Parathyroid adenoma (tissue), 2 donors: ENCODE results near the gene IKZF2.
A peak's percentile ranks its signal among the peaks of the same experiment; 100 is the strongest.

Experiments
- H2AFZ ChIP-seq: fragments of 300-600 bp; sonication (generic); one replicate; pipeline ENCODE4 v1.7.0; 2017; ENCODE audit warnings: antibody characterized with exemption, mild to moderate bottlenecking
- H3K27ac ChIP-seq: fragments of 300-600 bp; sonication (generic); one replicate; pipeline ENCODE4 v1.7.0; 2017
- H3K27me3 ChIP-seq: fragments of 300-600 bp; sonication (generic); one replicate; pipeline ENCODE4 v1.7.0; 2017; ENCODE audit warnings: low read length; ENCODE audit not compliant: control insufficient read depth, insufficient read depth
- H3K36me3 ChIP-seq: fragments of 300-600 bp; sonication (generic); one replicate; pipeline ENCODE4 v1.7.0; 2017; ENCODE audit warnings: low read length; ENCODE audit not compliant: control insufficient read depth, insufficient read depth
- H3K4me1 ChIP-seq: fragments of 300-600 bp; sonication (generic); one replicate; pipeline ENCODE4 v1.7.0; 2017; ENCODE audit warnings: control low read depth
- H3K4me2 ChIP-seq: fragments of 300-600 bp; sonication (generic); one replicate; pipeline ENCODE4 v1.7.0; 2017; ENCODE audit warnings: low read length
- H3K4me3 ChIP-seq: fragments of 300-600 bp; sonication (generic); one replicate; pipeline ENCODE4 v1.7.0; 2017; ENCODE audit warnings: low read depth, low read length
- H3K79me2 ChIP-seq: fragments of 300-600 bp; sonication (generic); one replicate; pipeline ENCODE4 v1.7.0; 2017; ENCODE audit warnings: control low read depth
- H3K9ac ChIP-seq: fragments of 300-600 bp; sonication (generic); one replicate; pipeline ENCODE4 v1.7.0; 2017; ENCODE audit warnings: mild to moderate bottlenecking
- H3K9me3 ChIP-seq: fragments of 300-600 bp; sonication (generic); one replicate; pipeline ENCODE4 v1.7.0; 2017; ENCODE audit warnings: low read length; ENCODE audit not compliant: control insufficient read depth
- TF ChIP-seq, protein P1 (sequence below): fragments of 300-600 bp; sonication (generic); IDR thresholded peaks from one replicate; pipeline ENCODE4 v1.7.0; 2017; ENCODE audit warnings: antibody characterized with exemption, mild to moderate bottlenecking
- donor health status: primary hyperparathyroidism.

The IKZF2 gene

GRCh38 chr2:213122725-213123124 is 28.7 kb downstream of the IKZF2 start:
- no peaks in the 10 kb centered on the region for H3K27me3 ChIP-seq
- H3K9ac ChIP-seq: no peak overlapping the region
- no peak overlapping the region for H3K4me3 ChIP-seq
- H3K9me3 ChIP-seq: no peaks in the 10 kb centered on the region
- H3K27ac ChIP-seq: no peak overlapping the region
- H2AFZ ChIP-seq: peak overlapping the region; percentile 5
- TF ChIP-seq, protein P1, sequence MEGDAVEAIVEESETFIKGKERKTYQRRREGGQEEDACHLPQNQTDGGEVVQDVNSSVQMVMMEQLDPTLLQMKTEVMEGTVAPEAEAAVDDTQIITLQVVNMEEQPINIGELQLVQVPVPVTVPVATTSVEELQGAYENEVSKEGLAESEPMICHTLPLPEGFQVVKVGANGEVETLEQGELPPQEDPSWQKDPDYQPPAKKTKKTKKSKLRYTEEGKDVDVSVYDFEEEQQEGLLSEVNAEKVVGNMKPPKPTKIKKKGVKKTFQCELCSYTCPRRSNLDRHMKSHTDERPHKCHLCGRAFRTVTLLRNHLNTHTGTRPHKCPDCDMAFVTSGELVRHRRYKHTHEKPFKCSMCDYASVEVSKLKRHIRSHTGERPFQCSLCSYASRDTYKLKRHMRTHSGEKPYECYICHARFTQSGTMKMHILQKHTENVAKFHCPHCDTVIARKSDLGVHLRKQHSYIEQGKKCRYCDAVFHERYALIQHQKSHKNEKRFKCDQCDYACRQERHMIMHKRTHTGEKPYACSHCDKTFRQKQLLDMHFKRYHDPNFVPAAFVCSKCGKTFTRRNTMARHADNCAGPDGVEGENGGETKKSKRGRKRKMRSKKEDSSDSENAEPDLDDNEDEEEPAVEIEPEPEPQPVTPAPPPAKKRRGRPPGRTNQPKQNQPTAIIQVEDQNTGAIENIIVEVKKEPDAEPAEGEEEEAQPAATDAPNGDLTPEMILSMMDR: no peak
- no peak overlapping the region for H3K4me2 ChIP-seq
- no peaks in the 10 kb centered on the region for H3K36me3 ChIP-seq
- H3K79me2 ChIP-seq: peaks cover 12% of the 10 kb centered on the region
- peaks cover 32% of the 10 kb centered on the region for H3K4me1 ChIP-seq

GRCh38 chr2:213121690-213122089 is 29.7 kb downstream of the IKZF2 start:
- H3K4me3 ChIP-seq: peak overlapping the region; percentile 31
- TF ChIP-seq, protein P1: no peak
- H3K79me2 ChIP-seq: peaks cover 14% of the 10 kb centered on the region
- no peak overlapping the region for H3K9ac ChIP-seq
- no peak overlapping the region for H2AFZ ChIP-seq
- H3K36me3 ChIP-seq: no peaks in the 10 kb centered on the region
- H3K4me2 ChIP-seq: peak overlapping the region; percentile 53
- no peak overlapping the region for H3K27ac ChIP-seq
- no peaks in the 10 kb centered on the region for H3K27me3 ChIP-seq
- H3K9me3 ChIP-seq: no peaks in the 10 kb centered on the region
- peaks cover 32% of the 10 kb centered on the region for H3K4me1 ChIP-seq

GRCh38 chr2:213119061-213119809 is 32.2 kb downstream of the IKZF2 start:
- TF ChIP-seq, protein P1: no peak
- H3K4me3 ChIP-seq: no peak overlapping the region
- H3K9me3 ChIP-seq: no peaks in the 10 kb centered on the region
- H3K27me3 ChIP-seq: no peaks in the 10 kb centered on the region
- H3K79me2 ChIP-seq: peaks cover 9% of the 10 kb centered on the region
- H2AFZ ChIP-seq: peak overlapping the region; percentile 28
- peaks cover 32% of the 10 kb centered on the region for H3K4me1 ChIP-seq
- H3K36me3 ChIP-seq: no peaks in the 10 kb centered on the region
- peak overlapping the region; percentile 7 for H3K4me2 ChIP-seq
- no peak overlapping the region for H3K9ac ChIP-seq
- H3K27ac ChIP-seq: peak overlapping the region; percentile 3

DNA sequence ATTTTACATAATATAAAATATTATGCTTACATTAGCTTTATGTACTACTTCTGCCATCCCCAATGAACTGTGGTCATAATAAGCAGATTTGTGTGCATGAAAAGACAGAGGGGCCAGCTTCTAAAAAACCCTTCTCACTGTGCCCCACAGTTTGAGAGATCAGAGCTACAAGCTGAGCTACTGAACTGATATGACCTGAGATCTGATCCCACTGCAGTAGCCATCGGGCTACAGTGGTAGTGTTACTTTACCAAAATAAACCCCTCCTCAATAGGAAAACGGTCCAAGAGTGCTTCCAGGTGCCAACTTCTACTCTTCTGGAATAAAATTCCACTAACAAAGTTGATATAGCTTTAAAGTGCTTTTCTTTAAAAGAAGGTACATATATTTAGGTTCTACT is 43.1 kb downstream of the IKZF2 start:
- H3K4me1 ChIP-seq: peaks cover 7% of the 10 kb centered on the region
- H3K36me3 ChIP-seq: no peaks in the 10 kb centered on the region
- no peak overlapping the region for H3K27ac ChIP-seq
- no peak overlapping the region for H3K4me3 ChIP-seq
- H3K27me3 ChIP-seq: no peaks in the 10 kb centered on the region
- no peaks in the 10 kb centered on the region for H3K9me3 ChIP-seq
- TF ChIP-seq, protein P1: no peak
- no peak overlapping the region for H2AFZ ChIP-seq
- H3K9ac ChIP-seq: no peak overlapping the region
- no peak overlapping the region for H3K4me2 ChIP-seq
- H3K79me2 ChIP-seq: no peaks in the 10 kb centered on the region

GRCh38 chr2:213107728-213108127 is 43.7 kb downstream of the IKZF2 start:
- TF ChIP-seq, protein P1: no peak
- Histone ChIP-seq H3K27ac (no peak overlapping the region), H3K9me3 (no peaks in the 10 kb centered on the region), H3K9ac (no peak overlapping the region), H3K27me3 (no peaks in the 10 kb centered on the region), H3K79me2 (no peaks in the 10 kb centered on the region), H3K4me2 (no peak overlapping the region), H2AFZ (no peak overlapping the region), H3K4me1 (peaks cover 7% of the 10 kb centered on the region), H3K36me3 (no peaks in the 10 kb centered on the region), H3K4me3 (no peak overlapping the region)
